Measurements from ENCODE around the gene ATG9A. TPM values are rescaled to one million over a fixed set of nuclear protein-coding genes. Genes with fewer than 3 reads are reported as not detected.

Gene ATG9A
- total and polyA plus RNA-seq, 9 of the 15 experiments (the other 6 are each of a cell fraction or from before 2014, with no cell fraction given), result 0.25 to 65.6 (median 23.4) TPM

GRCh38 chr2:219182331-219183150 is 46.9 kb downstream of the ATG9A start:
- H3K4me2 ChIP-seq (ENCODE audit: insufficient read depth, low read length), result no peak overlapping the region
- H3K27me3 ChIP-seq (ENCODE audit: control insufficient read depth in 2 of 2, insufficient read depth in 2 of 2, low read length in 2 of 2), result no peaks in the 10 kb centered on the region
- no peaks in the 10 kb centered on the region for H3K9me1 ChIP-seq (ENCODE audit: control insufficient read depth, insufficient read depth, low read length)
- FAIRE-seq, result no peak
- no TSS peak for BruUV-seq (replicated peaks)
- peaks cover 62% of the 10 kb centered on the region; the same call in 2 of the 3 replicates for H3K36me3 ChIP-seq (ENCODE audit: control insufficient read depth, insufficient read depth, low read length)
- no peak overlapping the region for H3K9ac ChIP-seq (ENCODE audit: insufficient read depth in 1 of 2, low read depth in 2 of 2, low read length in 2 of 2)
- ChIA-PET CTCF (ENCODE audit: low intra/inter-chr PET ratio) (no interaction called here), POLR2A (interaction anchor here (1.1 to 2.5 kb wide), 2 partner anchors 10 to 23 kb away, joined by 4 to 10 read pairs; no protein-coding TSS in a partner anchor)
- DNase-seq (ENCODE audit: extremely low read depth in 1 of 4, low spot score in 3 of 4), result no peak
- 80% methylated on average over 7 of the region's 8 CpGs for WGBS (ENCODE audit: insufficient coverage, low coverage, missing lambda C conversion rate)
- TF ChIP-seq TFE3 (CRISPR knock-in tag; IDR thresholded peaks at IDR 0.05), result no peak
- H3K9me3 ChIP-seq (replicated peaks; ENCODE audit: control insufficient read depth, insufficient read depth, low read depth, low read length), result no peaks in the 10 kb centered on the region
- no peak for ATAC-seq
- no peaks in the 10 kb centered on the region for H4K20me1 ChIP-seq (replicated peaks; ENCODE audit: control insufficient read depth, insufficient read depth, low read length)
- no peak overlapping the region for H3K27ac ChIP-seq (ENCODE audit: extremely low read depth, low read depth, low read length)
- peaks cover 5 to 9% of the 10 kb centered on the region in 2 experiments; a peak in 3 of 5 replicates for H3K4me1 ChIP-seq (replicated peaks in 1 of 2; ENCODE audit: control insufficient read depth in 2 of 2, insufficient read depth in 2 of 2, low read length in 2 of 2)
- no peak overlapping the region for H2AFZ ChIP-seq (ENCODE audit: low read depth, low read length)
- intact Hi-C loops (cut with micrococcal nuclease) (no loop called here), in situ Hi-C loops (cut with MboI) (no loop called here)
- H3K79me2 ChIP-seq (ENCODE audit: control insufficient read depth, insufficient read depth, low read length), result peaks cover 23% of the 10 kb centered on the region
- no peak overlapping the region for H3K4me3 ChIP-seq

GRCh38 chr2:219181531-219181930 is 47.9 kb downstream of the ATG9A start:
- FAIRE-seq (no peak), ATAC-seq (no peak), DNase-seq (ENCODE audit: extremely low read depth in 1 of 4, low spot score in 3 of 4) (no peak)
- no peaks in the 10 kb centered on the region for H4K20me1 ChIP-seq (replicated peaks; ENCODE audit: control insufficient read depth, insufficient read depth, low read length)
- no peak overlapping the region for H2AFZ ChIP-seq (ENCODE audit: low read depth, low read length)
- H3K27me3 ChIP-seq (ENCODE audit: control insufficient read depth in 2 of 2, insufficient read depth in 2 of 2, low read length in 2 of 2), result no peaks in the 10 kb centered on the region
- no peaks in the 10 kb centered on the region for H3K9me3 ChIP-seq (replicated peaks; ENCODE audit: control insufficient read depth, insufficient read depth, low read depth, low read length)
- H3K27ac ChIP-seq (ENCODE audit: extremely low read depth, low read depth, low read length), result no peak overlapping the region
- H3K4me3 ChIP-seq, result no peak overlapping the region
- H3K9me1 ChIP-seq (ENCODE audit: control insufficient read depth, insufficient read depth, low read length), result no peaks in the 10 kb centered on the region
- CTCF ChIA-PET (ENCODE audit: low intra/inter-chr PET ratio), result no interaction called here
- H3K9ac ChIP-seq (ENCODE audit: insufficient read depth in 1 of 2, low read depth in 2 of 2, low read length in 2 of 2), result no peak overlapping the region
- no TSS peak for BruUV-seq (replicated peaks)
- POLR2A ChIA-PET, result interaction anchor here (0.5 to 2.5 kb wide), 5 partner anchors 11 to 187 kb away, joined by 3 to 10 read pairs (median 3); partner anchors contain the start of gene ZFAND2B
- H3K4me2 ChIP-seq (ENCODE audit: insufficient read depth, low read length), result no peak overlapping the region
- WGBS (ENCODE audit: insufficient coverage, low coverage, missing lambda C conversion rate), result 100% methylated on average over 5 of the region's 6 CpGs
- peaks cover 30% of the 10 kb centered on the region for H3K79me2 ChIP-seq (ENCODE audit: control insufficient read depth, insufficient read depth, low read length)
- H3K36me3 ChIP-seq (ENCODE audit: control insufficient read depth, insufficient read depth, low read length), result peaks cover 62% of the 10 kb centered on the region; the same call in 2 of the 3 replicates
- intact Hi-C loops (cut with micrococcal nuclease) (no loop called here), in situ Hi-C loops (cut with MboI) (no loop called here)
- peaks cover 8 to 16% of the 10 kb centered on the region in 2 experiments; a peak in 4 of 5 replicates for H3K4me1 ChIP-seq (replicated peaks in 1 of 2; ENCODE audit: control insufficient read depth in 2 of 2, insufficient read depth in 2 of 2, low read length in 2 of 2)
- TF ChIP-seq KAT8 (IDR thresholded peaks at IDR 0.05; ENCODE audit: low read depth) (no peak), CTBP1 (IDR thresholded peaks at IDR 0.05; ENCODE audit: borderline replicate concordance) (no peak), ATF2 (CRISPR knock-in tag; IDR thresholded peaks at IDR 0.05) (no peak), ZNF263 (CRISPR knock-in tag; IDR thresholded peaks at IDR 0.05; ENCODE audit: borderline replicate concordance) (no peak), XRCC4 (IDR thresholded peaks at IDR 0.05; ENCODE audit: extremely low read depth, insufficient read depth, insufficient read length) (no peak)
